Dedifferentiated amniotic fluid mesenchymal stem cell (primary cell): ENCODE measurements around the gene ADGRL3.

Experiments used
- DNase-seq: peaks from one replicate; pipeline ENCODE4 v3.0.0-alpha.2; 2016; ENCODE audit errors: extremely low spot score

Gene ADGRL3

GRCh38 chr4:61277785-61278760 is 77.9 kb downstream of the ADGRL3 start:
- no peak for DNase-seq

- no peak for DNase-seq
Observed at GRCh38 chr4:61292322-61292721, 92.2 kb downstream of the ADGRL3 start.

DNA sequence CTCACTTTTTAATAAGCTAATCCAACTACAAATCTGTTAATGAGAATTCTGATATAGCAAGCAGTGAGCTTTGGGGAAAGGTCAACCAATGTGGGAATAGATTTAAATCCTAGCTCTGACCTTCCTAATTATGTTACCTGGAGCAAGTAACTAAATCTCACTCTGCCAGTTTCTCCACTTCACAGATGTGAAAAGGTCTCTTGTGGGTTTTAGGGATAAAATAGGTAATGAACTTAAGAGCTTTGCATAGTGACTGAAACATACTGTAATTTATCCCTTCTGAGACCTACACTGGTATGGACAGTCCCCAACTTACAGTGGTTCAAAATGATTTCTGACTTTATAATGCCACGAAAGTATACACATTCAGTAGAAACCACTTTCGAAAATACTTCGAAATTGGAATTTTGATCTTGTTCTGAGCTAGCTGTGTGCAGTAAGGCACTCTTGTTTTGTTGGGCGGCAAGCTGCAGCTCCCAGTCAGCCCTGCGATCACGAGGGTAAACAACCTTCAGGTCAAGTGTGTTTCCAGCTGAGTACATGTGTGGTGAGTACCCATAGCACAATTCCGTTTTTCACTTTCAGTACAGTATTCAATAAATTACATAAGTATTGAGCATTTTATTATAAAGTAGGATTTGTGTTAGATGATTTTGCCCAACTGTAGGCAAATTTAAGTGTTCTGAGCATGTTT is 93.7 kb downstream of the ADGRL3 start:
- DNase-seq: no peak

DNA sequence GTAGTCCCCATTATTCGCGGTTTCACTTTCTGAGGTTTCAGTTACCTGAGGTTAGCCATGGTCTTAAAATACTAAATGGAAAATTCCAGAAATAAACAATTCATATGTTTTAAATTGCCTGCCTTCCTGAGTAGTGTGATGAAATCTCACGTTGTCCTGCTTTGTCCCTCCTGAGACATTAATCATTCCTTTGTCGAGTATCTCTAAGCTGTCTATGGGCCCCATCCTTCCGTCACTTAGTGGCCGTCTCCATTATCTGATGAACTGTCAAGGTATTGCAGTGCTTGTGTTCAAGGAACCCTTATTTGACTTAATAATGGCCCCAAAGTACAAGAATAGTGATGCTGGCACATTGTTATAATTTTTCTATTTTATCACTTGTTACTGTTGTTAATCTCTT is 94.8 kb downstream of the ADGRL3 start:
- DNase-seq: no peak

DNA sequence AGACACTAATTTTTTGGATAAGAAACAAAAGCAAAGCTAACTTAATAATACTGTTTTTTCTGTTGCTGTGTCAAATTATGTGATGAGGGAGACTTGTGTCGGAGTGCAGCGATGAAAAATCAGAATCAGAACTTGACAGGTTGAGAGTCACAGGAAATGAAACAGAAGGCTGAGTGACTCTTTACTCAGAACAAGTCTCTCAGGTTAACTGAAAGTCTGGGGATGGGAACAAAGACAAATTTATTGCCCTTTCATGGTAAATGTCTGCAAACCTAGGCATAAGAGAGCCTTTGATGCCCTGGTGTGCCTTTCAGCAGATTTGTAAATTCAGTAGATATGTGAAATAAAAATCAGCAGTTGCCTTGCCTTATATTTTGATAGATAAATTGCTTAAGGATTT is 96.0 kb downstream of the ADGRL3 start:
- DNase-seq: no peak

DNA sequence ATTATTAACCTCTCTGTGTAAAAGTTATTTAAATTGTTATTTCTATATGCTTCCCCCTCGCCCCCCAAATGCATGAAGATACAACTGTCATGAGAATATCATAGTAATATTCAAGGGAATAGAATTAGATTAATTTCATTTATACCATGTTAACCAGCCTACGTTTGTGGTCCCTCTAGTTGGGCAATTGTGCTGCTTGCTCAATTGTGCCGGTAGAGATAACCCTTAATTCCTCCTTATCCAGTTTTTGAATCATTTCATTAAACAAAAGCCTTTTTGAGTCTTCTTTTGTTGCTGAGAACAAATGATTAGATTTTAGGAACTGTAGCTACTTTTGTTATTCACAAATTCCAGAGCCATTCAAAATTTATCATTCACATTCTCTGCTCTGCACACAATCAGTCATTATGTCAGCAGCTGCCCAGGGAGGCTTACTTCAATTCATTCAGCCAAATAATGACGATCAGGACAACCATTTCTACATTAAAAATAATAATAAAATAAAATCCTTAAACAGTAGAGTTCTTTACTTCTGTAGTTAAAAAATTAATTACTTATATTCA is 98.1 kb downstream of the ADGRL3 start:
- no peak for DNase-seq

- DNase-seq: no peak
Observed at GRCh38 chr4:61299316-61299715, 99.2 kb downstream of the ADGRL3 start.

GRCh38 chr4:61300266-61300844 is 100.2 kb downstream of the ADGRL3 start:
- no peak for DNase-seq

- DNase-seq: no peak
Observed at GRCh38 chr4:61301271-61301670, 101.1 kb downstream of the ADGRL3 start.

- no peak for DNase-seq
Observed at GRCh38 chr4:61308033-61308432, 107.9 kb downstream of the ADGRL3 start.

DNA sequence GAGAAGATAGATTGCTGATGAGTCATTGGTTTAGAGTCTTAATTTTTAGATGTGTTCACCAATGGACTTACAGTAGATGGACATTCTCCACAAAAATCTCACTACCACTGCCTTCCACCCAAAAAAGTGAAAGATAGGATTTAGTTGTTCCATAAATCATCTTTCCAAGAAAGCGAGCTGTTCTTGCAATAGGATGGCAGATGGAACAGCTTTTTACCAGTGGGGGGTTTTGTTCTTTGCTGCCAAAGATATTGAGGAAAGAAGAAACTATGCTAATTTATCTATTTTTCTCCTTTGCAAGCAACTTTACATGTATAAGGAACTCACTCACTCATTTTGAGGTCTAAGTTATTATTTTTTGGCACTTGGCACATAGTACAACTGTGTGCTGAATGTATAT is 109.5 kb downstream of the ADGRL3 start:
- no peak for DNase-seq

GRCh38 chr4:61312526-61312925 is 112.4 kb downstream of the ADGRL3 start:
- no peak for DNase-seq

DNA sequence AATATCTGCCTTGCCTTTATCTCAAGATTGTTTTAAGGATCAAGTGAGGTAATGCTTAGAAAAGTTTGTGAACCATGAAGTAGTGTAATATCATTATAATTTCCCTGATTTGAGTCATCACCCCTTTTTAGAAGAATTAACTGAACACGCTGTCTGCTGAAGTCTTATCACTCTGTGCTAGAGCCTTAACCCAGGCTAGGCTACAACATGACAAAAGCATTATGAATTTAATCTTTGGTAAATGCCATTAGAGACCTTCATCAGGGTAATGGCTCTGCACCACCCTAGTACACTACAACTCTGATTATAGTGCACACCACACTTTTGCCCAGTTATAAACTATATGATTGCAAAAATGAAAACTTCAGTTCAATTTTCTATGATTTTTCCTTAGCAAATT is 118.3 kb downstream of the ADGRL3 start:
- DNase-seq: no peak

GRCh38 chr4:61319156-61319555 is 119.0 kb downstream of the ADGRL3 start:
- DNase-seq: no peak

DNA sequence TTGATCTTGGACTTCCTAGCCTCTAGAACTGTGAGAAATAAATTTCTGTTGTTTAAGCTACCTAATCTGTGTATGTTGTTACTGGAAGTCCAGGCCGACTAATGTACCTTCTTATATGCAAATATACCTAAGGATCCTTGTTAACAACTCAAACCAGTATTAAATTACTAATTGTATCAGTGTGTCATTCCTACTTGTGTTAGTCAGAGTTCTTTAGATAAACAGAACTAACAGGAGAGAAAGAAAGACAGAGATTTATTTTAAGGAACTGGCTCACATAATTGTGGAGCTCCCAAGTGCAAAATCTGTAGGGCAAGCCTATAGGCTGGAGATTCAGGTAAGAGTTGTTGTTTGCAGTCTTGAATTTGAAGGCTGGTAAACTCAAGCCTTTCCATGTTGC is 120.0 kb downstream of the ADGRL3 start:
- DNase-seq: no peak

DNA sequence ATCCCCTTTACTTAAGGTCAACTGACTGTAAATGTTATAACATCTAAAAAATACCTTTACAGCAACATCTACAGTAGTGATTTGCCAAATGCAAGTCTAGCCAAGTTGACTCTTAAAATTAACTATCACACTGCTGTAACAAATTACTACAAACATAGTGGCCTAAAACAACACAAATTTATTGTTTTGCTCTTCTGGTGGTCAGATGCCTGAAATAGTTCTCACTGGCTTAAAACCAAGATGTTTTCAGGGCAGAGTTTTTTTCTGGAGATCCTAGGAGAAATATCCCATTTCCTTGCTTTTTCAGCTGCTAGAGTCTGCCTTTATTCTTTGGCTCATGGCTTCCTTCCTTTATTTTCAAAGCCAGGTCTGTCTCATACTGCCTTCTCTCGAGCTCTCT is 120.5 kb downstream of the ADGRL3 start:
- DNase-seq: no peak

DNA sequence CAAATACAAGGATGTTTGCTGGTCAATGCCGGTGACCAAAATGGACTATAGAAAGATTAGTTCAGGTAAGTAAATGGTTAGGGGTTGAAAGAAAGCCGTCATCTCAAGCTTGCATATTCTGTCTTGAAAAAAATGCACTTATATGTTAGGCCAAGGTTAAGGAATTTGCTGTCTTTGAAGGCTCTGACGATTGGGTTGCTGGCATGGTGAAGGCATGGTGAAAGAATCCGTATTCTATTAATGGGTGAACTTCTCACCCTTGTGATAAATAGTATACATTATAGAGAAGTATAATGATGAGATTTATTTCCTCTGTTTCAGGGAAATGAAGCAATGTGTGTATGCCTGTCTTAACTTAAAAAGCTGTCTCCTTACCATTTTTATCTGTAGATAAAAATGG is 132.6 kb downstream of the ADGRL3 start:
- DNase-seq: no peak

- DNase-seq: no peak
Observed at GRCh38 chr4:61333490-61333889, 133.4 kb downstream of the ADGRL3 start.

- no peak for DNase-seq
Observed at GRCh38 chr4:61335241-61335763, 135.2 kb downstream of the ADGRL3 start.

DNA sequence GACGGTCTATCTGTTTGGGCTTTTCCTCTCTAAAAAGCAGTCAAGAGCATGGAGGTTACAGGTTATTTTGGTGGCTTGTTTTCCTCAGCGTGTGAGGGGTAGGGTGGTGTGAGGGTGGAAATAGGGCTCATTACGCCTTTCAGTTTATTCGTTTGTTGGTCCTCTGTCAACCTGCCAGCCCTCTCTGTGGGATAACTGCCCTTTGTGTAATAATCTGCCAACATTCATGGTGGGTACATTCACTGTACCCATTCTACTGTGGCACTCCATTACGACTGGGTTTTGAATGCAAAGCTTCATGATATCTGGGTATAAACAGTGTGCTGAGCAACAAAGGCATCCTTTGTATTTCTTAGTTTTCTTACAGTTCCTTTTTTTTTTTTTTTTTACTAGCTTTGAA is 136.4 kb downstream of the ADGRL3 start:
- DNase-seq: no peak

GRCh38 chr4:61336916-61337315 is 136.8 kb downstream of the ADGRL3 start:
- no peak for DNase-seq

DNA sequence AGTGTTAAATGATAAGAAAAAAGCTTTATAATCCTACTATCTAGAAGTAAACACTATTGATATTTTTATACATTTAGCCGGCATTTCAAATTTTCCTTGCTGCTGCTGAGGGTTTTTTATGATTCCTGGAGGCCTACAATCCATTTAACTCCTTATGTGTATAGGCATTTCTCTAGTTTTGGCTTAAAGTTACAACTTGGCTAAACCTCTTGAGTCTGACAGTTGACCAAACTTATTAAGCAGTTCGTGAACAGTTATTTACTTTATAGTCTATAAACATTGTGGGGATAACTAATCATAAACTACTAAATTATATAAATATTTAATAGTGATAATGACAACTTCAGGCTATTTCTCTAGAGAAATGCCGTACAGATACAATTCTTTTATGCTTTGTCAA is 141.9 kb downstream of the ADGRL3 start:
- DNase-seq: no peak
